Renal pelvis (tissue), 4 donors: ENCODE measurements around the gene KAT14. TPM values are rescaled to one million over a fixed set of nuclear protein-coding genes. Genes with fewer than 3 reads are reported as not detected.
"Not testable (repeated sequence)": the region's sequence is repeated elsewhere in the genome, so short reads cannot be mapped to it uniquely, and the experiment has no call there.

Experiments
- DNase-seq: peaks from one replicate; pipeline ENCODE4 v3.0.0-alpha.2; 2013
- polyA plus RNA-seq, 3 donors: library from polyadenylated mRNA; unstranded; fragments of 120-200 nt; gene quantifications; one replicate each; pipeline ENCODE4 v1.2.1, GENCODE V29; 2013; ENCODE audit not compliant: insufficient read length in 3 of 3

Gene KAT14
- polyA plus RNA-seq, 3 donors, result 28.2 to 30.2 (median 29.7) TPM

- no peak for DNase-seq
Measured at GRCh38 chr20:18215566-18215965, 77.9 kb downstream of the KAT14 start.

GRCh38 chr20:18218280-18218679 lies 80.6 kb downstream of the KAT14 start:
- no peak for DNase-seq

GRCh38 chr20:18223409-18223808 lies 85.7 kb downstream of the KAT14 start:
- DNase-seq, result no peak

GRCh38 chr20:18224968-18225568 lies 87.4 kb downstream of the KAT14 start:
- DNase-seq, result peak; percentile 54

GRCh38 chr20:18225632-18226031 lies 88.0 kb downstream of the KAT14 start:
- DNase-seq, result no peak

GRCh38 chr20:18226741-18227140 lies 89.1 kb downstream of the KAT14 start:
- not testable (repeated sequence) for DNase-seq

GRCh38 chr20:18233408-18233943 lies 95.8 kb downstream of the KAT14 start:
- DNase-seq, result no peak

Other genes starting within 250 kb of the KAT14 start
- 100 to 1,000 TPM; 202 to 251 (median 232) TPM for gene SNX5, start 169.1 kb upstream of the KAT14 start, polyA plus RNA-seq
- 10 to 100 TPM; 38.9 to 47.0 (median 46.7) TPM for gene MGME1, start 168.8 kb upstream of the KAT14 start, polyA plus RNA-seq
- 1 to 10 TPM; 1.0 to 1.5 (median 1.1) TPM for gene OVOL2, start 79.9 kb upstream of the KAT14 start, polyA plus RNA-seq
- gene PET117, start within 50 bp of the KAT14 start, polyA plus RNA-seq, result 10 to 100 TPM; 15.3 to 19.1 (median 15.8) TPM
- 10 to 100 TPM; 27.7 to 35.8 (median 35.1) TPM for gene ZNF133, start 150.7 kb downstream of the KAT14 start, polyA plus RNA-seq